Parietal lobe (tissue), 1 donor: Measurements from ENCODE around the gene GPR15LG. TPM values are rescaled to one million over a fixed set of nuclear protein-coding genes. Genes with fewer than 3 reads are reported as not detected.

ENCODE experiments used
- total RNA-seq: library from RNA; depleted of rRNA; stranded (reverse); fragments of >200 nt; gene quantifications from one replicate; pipeline ENCODE4 v1.2.3, GENCODE V29; 2014

Gene GPR15LG
- total RNA-seq: not detected

DNA sequence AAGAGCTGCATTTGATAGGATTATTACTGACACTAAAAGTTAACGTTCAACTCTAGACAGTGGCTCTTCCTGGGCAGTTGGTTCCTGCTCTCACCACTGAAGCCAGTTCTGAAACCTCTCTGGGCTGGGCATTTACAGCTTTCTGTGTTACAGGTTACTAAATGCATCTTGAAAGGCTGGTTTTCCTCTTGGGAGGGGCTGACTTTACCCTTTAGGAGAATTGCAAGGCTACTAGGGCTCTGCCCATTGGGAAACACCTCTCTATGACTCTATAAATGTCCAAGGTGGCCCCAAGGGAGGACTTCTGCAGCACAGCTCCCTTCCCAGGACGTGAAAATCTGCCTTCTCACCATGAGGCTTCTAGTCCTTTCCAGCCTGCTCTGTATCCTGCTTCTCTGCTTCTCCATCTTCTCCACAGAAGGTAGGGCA is at the start of gene GPR15LG:
Gene GPR15LG, plus strand, starts transcription at position 301 of the 429 bp plus-strand sequence. Its CDS starts 51 bp downstream, at position 352.

GRCh38 chr10:84139126-84140035 is 34.2 kb upstream of the GPR15LG start, which contains the start of gene GHITM:
Gene GHITM, plus strand, starts transcription at chr10:84139509. Its CDS starts 1,992 bp downstream, at chr10:84141501.

DNA sequence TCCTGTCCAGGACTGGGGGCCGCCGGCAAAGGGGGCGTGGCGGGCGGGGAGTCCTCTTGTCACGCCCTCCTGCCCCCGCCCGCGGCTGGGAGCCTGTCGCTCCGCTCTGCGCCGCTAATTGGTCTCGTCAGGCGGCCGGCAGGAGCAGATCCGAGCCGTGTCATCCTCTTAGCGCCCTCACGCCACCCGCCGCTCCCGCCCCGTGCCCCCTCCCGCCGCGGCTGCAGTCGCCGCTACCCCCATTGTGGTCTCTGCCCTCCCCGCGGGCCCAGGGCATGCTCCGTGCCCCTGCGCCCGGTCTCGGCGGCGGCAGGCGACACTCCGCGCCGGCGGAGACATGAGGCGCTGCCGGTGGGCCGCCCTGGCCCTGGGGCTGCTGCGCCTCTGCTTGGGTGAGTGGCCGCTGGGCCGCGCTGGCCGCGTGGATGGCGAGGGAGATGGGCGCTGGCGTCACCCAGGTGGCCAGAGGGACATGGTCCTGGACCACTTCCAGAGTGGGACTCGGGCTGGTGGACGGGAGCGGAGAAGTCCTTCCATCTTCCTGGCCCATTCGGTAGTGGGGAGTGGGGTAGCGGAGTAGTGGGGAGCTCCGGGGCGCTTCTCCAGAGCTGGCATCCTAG is 20.9 kb downstream of the GPR15LG start, which contains the start of gene CDHR1:
Gene CDHR1, plus strand, starts transcription at position 114 of the 620 bp plus-strand sequence. Its CDS starts 224 bp downstream, at position 338.

DNA sequence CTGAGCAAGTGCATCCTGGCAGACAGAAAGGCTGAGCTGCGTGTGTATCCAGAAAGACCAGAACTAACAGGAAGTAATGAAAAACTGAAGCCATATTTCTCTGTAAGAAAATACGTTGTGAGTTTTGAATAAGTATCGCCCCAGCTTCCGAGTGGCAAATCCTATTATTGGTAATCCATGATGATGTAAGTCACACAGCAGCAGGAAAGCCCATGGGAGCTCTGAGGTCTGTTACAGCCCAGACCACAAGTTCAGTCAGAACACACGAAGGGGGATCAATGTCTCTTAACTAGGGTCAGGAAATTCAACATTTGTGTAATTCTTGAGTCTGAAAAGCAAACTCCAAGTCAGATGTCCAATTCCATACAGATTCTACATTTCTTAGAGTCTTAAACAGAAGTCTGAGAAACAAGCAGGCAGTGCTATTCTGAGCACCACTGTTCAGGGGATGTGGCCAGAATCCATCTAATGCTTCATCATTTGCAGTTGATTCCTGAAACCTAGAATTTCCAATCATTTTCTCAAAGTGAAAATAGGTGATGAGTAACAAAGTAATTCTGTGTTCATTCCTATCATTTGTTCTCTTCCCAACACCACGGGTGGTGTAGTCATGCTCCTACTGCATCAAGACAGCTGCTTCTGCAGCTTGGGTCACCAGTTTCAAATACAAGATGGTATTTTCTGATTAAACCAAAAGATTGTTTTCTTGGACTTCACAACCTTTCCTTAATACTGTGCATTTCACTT is 52.0 kb downstream of the GPR15LG start, which contains the start of gene LRIT2:
Gene LRIT2, minus strand, starts transcription at position 118 of the 747 bp plus-strand sequence. Its CDS starts 24 bp downstream, at position 94.

Other genes with a start within 250 kb of the GPR15LG start
- 110 TPM for gene GHITM, start 34.3 kb upstream of the GPR15LG start, total RNA-seq
- 5.3 TPM for gene CDHR1, start 20.7 kb downstream of the GPR15LG start, total RNA-seq
- gene LRIT2, start 51.7 kb downstream of the GPR15LG start, total RNA-seq: not detected
- gene LRIT1, start 67.7 kb downstream of the GPR15LG start, total RNA-seq: not detected
- 0.31 TPM for gene RGR, start 71.3 kb downstream of the GPR15LG start, total RNA-seq
- 110 TPM for gene CCSER2, start 154.8 kb downstream of the GPR15LG start, total RNA-seq